RKO (cell line): ENCODE measurements around the gene KLHL17.

Experiments
- DNase-seq: peaks from one replicate; pipeline ENCODE4 v3.0.0-alpha.2; 2016; ENCODE audit warnings: low spot score

Gene KLHL17

DNA sequence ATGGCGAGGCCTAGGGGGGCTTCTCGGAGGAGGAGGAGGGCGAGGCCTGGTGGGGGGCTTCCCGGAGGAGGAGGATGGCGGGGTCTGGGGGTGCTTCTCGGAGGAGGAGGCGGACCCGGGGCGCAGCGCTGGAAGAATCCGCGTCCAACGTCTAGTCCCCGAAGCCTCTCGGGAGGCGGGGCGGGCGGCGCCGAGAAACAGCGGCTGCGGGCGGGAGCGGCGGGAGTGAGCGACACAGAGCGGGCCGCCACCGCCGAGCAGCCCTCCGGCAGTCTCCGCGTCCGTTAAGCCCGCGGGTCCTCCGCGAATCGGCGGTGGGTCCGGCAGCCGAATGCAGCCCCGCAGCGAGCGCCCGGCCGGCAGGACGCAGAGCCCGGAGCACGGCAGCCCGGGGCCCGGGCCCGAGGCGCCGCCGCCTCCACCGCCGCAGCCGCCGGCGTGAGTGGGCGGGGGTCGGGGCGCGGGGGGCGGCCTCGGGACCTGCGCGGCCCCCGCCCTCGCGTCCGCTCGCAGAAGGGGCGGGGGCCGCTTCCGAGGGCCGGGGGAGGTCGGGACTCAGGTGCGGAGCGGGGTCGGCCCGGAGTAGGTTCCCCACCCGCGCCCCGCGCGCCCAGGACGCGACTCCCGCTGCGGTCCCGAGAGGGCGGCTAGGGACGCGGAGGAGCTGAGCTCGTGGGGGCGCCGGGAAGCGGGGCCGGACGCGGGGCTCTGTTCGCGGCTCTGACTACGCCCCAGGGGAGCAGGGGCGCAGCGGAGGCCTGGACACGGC is at the start of gene KLHL17:
Gene KLHL17 (plus strand): TSS at position 222 of the 769 bp plus-strand sequence. CDS start 110 bp downstream, at position 332.
- peak; percentile 79 for DNase-seq

DNA sequence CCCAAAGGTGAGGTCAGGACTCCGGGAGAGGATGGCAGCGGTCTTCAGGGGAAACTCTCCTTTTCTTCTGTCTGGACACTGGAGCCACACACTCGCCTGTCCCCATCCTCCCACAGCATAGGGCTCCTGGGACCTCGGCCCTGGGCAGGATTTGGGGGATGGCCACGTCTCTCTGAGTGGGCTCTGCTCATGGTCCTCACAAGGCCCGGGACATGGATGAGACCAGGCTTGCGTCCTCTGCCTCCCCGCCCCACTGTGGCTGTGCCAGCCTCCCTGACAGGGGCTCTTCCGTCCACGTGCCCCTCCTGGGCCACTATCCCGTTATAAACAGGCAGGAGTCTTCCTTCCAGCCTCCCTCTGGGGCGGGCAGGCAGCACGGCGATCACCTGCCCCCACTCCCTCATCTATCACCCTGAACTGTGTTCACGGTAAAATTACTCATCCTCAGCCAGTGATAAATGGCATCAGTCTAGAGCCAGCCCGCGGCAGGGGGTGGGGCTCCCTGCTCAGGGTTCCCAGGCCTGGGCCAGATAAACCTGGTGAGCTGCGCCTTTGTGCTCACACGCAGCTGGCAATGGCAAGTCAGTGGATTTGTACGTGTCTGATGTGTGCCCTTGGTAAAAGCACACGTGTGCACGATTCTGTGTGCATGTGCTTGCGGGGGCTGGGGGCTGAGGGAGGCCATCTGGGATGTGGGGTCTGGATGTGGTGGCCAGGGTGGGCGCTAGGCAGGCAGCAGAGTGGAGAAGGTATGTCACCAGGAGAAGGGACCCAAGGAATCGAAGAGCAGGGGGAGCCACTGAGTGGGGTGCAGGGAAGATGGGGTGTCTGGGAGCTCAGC is 49.3 kb upstream of the KLHL17 start:
- DNase-seq: no peak

DNA sequence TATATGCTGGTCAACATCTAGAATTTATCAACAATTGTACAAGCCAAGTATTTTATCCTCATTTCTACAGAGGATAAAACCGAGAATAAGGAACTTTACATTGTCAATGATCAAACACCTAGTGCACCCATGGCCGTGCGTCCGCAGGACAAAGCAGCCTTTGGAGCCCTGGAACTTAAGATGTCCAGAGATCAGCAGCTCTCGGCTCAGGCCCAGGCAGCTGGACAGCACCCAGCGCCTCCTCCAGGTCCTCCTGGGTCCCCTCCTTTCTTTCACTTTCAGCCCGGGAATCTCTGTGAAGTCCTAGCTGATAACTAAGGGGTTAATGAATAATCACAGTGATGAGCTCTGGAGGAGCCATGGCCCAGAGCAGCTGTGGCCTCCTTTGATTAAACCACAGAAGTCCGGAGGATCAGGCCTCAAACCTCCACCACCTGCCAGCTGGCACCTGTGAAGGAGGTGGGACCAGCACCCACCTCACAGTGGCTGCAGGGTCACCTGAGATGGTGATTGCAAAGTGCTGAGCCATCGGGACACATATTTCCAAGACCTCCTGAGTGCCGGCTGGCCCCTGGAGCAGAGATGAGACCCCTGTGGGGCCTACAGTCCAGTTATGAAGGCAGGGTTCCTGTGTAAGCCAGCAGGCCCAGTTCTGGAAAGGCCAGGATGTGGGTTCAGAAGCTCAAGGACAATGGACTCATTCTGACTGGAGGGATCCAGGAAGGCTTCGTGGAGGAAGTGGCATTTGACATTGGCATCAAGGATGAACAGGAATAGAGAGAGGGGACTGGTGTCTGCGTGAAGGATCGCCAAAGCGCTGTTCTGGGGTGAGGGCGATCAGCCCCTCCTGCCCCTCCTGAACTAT is 48.3 kb upstream of the KLHL17 start:
- DNase-seq: no peak

GRCh38 chr1:912740-913301 is 47.6 kb upstream of the KLHL17 start:
- peak; percentile 36 for DNase-seq

GRCh38 chr1:913491-914130 is 46.8 kb upstream of the KLHL17 start:
- no peak for DNase-seq

- DNase-seq: no peak
These were observed 46.1 kb upstream of the KLHL17 start for GRCh38 chr1:914131-914890.

DNA sequence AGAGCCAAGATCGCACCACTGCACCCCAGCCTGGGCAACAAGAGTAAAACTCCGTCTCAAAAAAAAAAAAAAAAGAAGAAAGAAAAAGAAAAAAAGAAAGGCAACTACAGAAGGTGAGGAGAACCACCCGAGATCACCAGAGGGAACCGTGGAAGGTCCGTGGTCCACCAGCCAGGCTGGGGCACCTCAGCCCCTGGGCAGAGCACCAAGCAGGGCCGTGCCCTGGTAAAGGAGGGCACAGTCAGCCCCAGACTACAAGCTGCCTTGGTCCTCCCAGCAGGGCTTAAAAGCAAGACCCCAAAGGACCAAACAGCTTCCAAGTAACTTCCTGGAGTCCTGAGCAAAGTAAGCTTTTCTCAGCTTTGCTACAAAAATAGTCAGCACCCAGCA is 45.5 kb upstream of the KLHL17 start:
- DNase-seq: no peak

GRCh38 chr1:915295-916172 is 44.9 kb upstream of the KLHL17 start:
- DNase-seq: no peak

- no peak for DNase-seq
These were observed 44.0 kb upstream of the KLHL17 start for GRCh38 chr1:916173-917075.

GRCh38 chr1:917076-917459 is 43.3 kb upstream of the KLHL17 start:
- DNase-seq: no peak

- no peak for DNase-seq
These were observed 42.8 kb upstream of the KLHL17 start for GRCh38 chr1:917466-918091.

DNA sequence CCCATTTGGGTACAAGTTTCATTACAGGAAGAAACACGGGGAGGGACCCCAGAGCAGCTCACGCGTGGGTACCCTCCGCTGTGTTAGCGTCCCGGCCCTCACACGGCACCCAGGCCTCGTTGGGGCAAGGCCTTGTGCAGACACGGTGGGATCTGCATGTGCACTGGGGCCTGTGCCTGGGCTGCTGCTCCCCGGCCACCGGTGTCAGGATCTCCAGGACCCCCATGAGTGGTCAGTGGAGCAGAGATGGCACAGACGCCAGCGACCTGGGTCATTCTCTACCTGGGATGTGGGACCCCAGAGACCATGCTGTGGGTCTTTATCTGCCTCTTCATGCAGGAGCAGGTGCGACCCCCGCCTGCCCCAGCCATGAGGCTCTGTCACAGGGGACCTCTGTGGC is 42.0 kb upstream of the KLHL17 start:
- DNase-seq: no peak

- no peak for DNase-seq
These were observed 41.5 kb upstream of the KLHL17 start for GRCh38 chr1:918843-919242.

DNA sequence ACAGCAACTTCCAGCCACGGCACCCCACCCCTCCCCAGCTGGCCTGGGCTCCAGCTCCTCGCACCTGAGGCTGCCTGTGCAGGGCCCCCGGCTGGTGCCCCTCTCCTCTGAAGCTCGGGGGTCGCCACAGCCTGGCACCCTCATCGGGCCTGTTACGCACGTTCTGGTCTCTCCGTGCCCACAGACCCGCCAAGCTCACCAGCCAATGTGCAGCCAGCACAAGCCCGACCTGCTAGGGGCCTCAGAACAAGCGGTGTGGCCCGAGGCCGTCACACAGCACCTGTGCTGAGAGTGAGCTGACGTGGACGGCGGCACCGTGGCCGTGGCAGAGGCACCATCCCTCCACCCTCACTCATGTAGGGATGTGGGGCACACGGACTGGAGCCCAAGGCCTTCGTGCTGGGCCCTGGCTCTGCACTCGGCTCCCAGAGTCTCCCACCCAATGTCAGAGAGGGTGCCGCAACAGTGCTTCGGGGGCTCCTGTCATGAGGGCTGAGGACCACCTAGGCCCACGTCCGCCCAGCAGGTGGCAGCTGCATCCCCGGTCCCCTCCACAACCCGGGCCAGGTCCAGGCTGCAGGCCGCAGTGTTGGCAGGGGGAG is 41.0 kb upstream of the KLHL17 start:
- DNase-seq: no peak

DNA sequence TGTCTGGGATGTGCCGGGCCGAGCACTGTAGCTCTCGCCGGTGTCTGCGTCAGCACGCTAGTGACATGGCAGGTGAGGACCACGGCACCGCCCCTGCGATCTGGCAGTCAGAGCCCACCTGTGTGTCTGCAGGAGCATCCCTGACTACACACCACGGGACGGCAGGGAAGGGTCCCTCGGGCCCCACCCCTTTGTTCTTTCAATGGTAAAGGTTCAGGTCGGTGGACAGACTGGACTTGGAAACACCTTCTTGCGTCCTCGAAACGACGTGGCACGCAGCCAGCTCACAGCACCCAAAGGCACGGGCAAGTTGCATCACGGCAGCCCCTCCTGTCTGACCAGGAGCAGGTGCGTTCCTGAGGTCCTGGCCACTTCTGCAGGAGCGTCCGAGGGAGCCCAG is 40.4 kb upstream of the KLHL17 start:
- DNase-seq: no peak

GRCh38 chr1:920521-920920 is 39.9 kb upstream of the KLHL17 start:
- DNase-seq: no peak

- peak; percentile 73 for DNase-seq
These were observed 39.2 kb upstream of the KLHL17 start for GRCh38 chr1:921011-921837.
